Bone marrow (tissue), 2 donors: ENCODE data around the gene ADAP1.

Experiments used
- DNase-seq, 2 donors: peaks; one replicate each; lab custom pipeline; 2025; lab: John Stamatoyannopoulos, UW

The ADAP1 gene

DNA sequence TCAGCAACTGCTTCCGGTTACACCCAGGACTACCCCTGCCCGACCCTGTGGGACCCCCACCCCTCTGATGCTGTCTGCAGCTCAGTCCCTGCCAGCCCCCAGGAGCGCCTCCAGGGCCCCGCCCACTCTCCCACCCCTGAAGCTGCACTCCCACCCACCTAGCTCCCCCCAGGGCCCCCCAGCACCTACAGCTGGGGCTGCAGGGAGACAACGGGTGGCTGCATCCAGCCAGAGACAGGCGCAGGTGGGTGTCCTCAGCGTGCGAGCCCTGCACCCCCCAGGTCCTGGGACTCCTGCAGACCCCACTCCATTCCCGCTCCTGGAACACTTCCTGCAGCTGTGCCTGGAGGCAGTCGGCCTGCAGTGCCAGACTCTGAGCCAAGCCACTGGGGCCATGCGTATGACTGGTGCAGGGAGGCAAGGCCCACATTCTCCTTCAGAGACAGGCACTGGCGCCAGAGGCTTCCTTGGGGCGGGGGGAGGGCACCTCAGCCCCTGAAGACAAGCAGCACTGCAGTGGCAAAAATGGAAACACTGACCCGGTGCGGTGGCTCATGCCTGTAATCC is 34.6 kb upstream of the ADAP1 start:
- DNase-seq, result no peak

- no peak for DNase-seq
Observed at GRCh38 chr7:988426-988911, 34.0 kb upstream of the ADAP1 start.

GRCh38 chr7:987909-988308 is 33.4 kb upstream of the ADAP1 start:
- DNase-seq, result no peak

GRCh38 chr7:986766-987751 is 32.6 kb upstream of the ADAP1 start:
- no peak for DNase-seq

DNA sequence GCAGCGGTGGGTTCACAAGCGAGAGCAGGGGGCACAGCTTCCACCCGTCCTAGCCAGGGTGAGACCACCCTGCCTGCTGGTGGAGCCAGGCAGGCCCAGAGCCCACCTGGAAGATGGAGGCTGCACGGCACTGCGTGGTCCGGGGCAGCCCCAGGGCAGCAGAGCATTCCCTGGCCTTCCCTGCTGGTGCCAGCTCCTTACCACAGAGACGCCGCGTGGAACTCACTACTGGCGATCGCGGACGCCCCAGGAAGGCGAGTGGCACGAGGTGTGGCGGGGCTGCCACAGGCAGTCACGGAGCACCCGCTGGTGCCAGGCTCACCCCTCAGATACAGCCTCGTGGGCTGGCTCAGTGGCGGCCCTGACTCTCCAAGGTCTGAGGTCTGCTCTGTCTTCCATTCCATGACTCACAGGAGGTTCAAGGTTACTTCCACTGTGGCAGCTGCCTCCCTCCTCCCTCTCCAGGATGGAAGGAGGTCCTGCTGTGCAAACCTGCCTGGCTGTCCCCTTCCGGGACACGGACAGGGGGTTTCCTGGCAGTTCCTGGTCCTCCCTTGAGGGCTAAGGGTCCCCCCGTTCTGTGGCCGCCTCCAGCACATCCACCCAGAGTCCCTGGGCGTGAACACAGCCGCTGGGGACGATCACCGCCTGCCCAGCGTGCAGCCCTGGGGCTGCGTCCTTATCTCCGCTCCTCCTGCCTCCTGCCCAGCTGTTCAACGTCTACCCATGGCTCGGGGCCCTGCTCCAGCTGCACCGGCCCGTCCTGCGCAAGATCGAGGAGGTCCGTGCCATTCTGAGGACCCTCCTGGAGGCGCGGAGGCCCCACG is 31.6 kb upstream of the ADAP1 start:
- peak in 1 of 2 donors; percentile 24 for DNase-seq

DNA sequence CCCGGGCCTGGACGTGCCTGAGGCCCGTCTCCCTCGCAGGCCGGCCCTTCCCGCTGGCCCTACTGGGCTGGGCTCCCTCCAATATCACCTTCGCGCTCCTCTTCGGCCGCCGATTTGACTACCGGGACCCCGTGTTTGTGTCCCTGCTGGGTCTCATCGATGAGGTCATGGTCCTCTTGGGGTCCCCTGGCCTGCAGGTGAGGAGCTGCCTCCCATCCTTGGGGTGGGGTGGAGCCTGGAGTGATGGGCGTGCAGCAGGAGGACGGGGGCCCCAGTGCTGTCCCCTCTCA is 30.6 kb upstream of the ADAP1 start:
- DNase-seq, result no peak

DNA sequence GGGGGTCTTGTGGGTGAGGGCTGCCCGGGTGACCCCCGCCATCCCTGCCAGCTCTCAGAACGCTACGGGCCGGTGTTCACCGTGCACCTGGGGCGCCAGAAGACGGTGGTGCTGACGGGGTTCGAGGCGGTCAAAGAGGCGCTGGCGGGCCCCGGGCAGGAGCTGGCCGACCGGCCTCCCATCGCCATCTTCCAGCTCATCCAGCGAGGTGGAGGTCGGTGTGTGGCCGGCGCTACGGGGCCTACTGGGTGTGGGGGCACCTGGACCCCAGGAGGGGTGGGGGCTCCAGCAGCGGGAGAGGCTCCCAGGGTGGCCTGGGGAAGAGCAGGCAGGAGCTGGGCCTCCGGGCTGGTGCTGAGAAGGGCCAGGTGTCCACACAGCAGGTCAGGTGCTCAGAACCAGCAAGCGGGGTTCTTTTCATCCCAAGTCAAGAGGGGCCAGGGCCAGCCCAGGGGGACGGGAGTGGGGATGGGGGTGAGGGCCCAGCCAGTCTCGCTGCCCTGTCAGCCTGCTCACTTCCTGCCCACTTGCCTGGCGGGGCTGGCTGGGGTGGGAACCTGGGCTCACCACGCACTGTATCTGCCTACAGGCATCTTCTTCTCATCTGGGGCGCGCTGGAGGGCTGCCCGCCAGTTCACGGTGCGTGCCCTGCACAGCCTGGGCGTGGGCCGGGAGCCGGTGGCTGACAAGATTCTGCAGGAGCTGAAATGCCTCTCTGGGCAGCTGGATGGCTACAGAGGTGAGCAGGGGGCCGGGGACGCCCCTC is 30.1 kb upstream of the ADAP1 start:
- no peak for DNase-seq

- no peak for DNase-seq
Observed at GRCh38 chr7:983616-984071, 29.2 kb upstream of the ADAP1 start.

GRCh38 chr7:983004-983615 is 28.6 kb upstream of the ADAP1 start, which contains the start of gene CYP2W1:
Gene CYP2W1 (plus strand): TSS chr7:983181. CDS start chr7:983212, 31 bp downstream.
- no peak for DNase-seq

GRCh38 chr7:982511-983003 is 28.1 kb upstream of the ADAP1 start:
- no peak for DNase-seq

GRCh38 chr7:981793-982510 is 27.5 kb upstream of the ADAP1 start:
- no peak for DNase-seq

- DNase-seq, result no peak
Observed at GRCh38 chr7:979886-980571, 25.5 kb upstream of the ADAP1 start.

DNA sequence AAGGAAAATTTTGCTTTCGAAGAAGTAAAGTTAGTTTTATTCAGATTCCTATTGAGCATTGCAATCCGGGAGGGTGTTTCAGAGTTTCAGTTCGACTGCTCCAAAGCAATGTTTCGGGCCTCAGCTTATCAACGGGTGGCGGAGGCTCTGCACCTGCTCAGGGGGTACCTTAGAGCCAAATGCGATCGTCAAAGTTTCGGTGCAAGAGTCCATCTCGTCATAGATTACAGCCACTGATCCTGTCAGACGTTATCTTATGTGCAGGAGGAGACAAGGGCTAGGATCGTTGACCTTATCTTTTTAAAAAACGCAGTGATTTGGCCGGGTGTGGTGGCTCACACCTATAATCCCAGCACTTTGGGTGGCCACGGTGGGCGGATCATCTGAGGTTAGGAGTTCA is 24.7 kb upstream of the ADAP1 start:
- no peak for DNase-seq

DNA sequence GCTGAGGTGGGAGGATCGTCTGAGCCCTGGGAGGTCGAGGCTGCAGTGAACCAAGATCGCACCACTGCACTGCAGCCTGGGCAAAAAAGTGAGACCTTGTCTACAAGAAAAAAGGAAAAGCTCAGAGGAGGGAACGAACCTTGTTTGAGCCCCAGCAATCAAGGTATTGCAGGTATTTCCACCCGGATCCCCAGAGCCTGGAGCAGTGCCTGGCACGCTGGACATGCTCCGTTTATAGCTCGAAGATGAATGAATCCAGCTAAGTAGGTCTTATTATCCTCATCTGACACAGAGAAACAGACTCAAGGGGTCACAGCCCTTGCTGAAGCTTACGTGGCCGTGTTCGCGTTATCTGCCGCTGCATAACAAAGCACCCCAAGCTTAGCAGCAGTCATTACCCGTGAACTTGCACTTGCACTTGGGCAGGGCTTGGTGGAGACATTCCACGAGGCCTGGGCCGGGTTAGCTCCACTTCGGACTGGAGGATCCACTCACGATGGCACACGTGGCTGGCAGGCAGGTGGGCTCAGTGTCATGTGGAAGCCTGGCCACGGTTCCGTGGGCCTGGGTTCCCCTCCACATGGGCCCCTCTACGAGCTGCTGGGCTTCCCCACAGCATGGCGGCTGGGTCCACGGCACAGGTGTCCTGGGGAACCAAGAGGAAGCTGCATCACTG is 24.1 kb upstream of the ADAP1 start:
- no peak for DNase-seq

GRCh38 chr7:978049-978346 is 23.5 kb upstream of the ADAP1 start:
- no peak for DNase-seq

DNA sequence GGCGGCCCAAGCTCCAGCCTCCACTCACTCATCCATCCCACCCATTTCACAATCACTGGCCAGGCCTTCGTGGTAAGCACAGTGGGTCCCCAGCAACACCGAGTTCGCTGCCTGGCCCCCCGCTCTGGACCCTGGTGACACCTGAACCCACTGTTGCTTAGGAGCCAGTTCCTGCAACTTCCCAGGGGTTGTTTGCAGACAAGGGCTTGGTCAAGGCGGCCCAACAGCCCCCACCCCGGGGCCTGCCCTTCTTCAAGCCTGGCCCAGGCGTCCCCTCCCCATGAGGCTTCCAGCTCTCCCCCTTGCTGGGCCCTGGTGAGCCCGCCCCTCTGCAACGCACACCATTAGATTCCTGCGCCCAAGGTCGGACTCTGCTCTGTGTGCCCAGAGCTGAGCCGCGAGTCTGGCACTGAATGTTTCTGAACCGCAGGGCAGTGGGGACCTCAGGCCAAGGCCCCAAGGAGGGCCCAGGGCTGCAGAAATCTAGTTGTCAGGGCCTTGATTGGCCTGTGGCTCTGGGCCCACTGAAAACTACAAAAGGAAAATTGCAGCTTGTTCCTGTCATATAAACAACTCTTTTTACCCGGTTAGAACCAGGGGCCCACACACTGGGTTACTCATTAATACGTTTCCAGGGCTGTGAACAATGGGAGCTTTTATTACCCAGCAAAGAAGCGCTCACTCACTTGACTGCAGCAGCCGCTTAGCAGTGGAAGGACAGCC is 23.0 kb upstream of the ADAP1 start:
- no peak for DNase-seq

DNA sequence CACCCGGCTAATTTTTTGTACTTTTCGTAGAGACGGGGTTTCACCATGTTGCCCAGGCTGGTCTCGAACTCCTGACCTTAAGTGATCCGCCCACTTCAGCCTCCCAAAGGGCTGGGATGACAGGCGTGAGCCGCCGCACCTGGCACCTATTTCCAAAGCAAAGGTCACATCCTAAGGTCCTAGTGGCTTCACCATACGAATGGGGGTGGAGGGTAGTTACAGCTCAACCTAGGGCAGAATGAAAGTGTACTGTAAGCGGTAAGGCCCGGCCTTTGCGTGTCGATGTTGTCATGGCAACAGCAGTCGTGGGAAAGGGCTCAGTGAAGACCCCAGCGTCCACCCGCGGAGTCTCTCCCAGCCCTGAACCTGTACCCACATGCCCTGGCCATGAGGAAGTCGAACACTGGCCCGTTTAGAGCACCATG is 22.4 kb upstream of the ADAP1 start:
- no peak for DNase-seq

- DNase-seq, result no peak
Observed at GRCh38 chr7:975702-976473, 21.4 kb upstream of the ADAP1 start.
